ENCODE measurements around the gene RNF130.

Gene RNF130

DNA sequence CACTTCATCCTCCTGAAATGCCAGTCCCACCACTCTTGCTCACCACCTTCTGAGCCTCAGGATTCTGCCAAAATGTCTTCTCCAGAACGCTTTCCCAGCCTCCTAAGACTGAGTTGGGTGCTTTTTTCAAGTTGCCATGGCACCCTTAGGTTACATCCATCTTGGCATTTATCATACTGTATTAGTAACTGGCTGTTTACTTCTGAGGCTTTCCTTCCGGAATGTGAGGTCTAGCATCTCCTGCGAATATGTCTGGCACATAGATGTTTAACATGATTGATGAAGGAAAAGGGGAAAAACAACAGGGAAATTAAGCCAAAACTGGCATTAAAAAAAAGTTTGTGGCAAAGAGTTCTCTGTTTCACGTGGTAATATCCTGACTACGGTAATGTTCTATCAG is 24.9 kb downstream of the RNF130 start:
- peaks cover 94% of the 10 kb centered on the region for H4K20me1 ChIP-seq
- H3K27ac ChIP-seq: no peak overlapping the region
- TF ChIP-seq Cebpa-rat (IDR thresholded peaks at IDR 0.05): no peak

DNA sequence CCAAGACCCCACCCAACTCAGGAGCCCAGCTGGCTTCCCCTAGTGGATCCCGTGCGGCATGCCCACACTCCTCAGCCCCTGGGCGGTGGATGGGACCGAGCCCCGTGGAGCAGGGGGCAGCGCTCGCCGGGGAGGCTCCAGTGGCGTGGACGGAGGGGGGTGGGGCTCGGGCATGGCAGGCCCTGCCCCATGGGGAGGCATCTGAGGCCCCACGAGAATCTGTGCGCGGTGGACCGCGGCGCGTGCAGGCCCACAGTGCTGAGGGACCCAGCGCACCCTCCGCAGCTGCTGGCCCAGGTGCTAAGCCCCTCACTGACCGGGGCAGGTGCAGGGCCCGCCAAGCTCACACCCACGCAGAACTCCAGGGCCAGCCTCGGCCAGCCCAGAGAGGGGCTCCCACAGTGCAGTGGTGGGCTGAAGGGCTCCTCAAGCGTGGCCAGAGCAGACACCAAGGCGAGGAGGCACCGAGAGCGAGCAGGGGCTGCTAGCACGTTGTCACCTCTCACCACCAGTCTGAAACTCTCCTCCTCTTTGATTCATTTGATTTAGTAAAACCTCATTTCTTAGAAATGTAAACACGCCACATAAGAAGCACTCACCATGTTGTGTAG is 25.6 kb downstream of the RNF130 start:
- Histone ChIP-seq H4K20me1 (peaks cover 94% of the 10 kb centered on the region), H3K9me3 (peaks cover 42% of the 10 kb centered on the region)

More for the DNA sequence above, 24.9 kb downstream of the RNF130 start:
- H3K36me3 ChIP-seq: peaks cover 69% of the 10 kb centered on the region
- peaks cover 20% of the 10 kb centered on the region for H3K4me1 ChIP-seq
- peak overlapping the region; percentile 15; the same call in 1 of the 2 replicates for H3K4me3 ChIP-seq
- peaks cover 42% of the 10 kb centered on the region for H3K9me3 ChIP-seq
- H3K27me3 ChIP-seq: no peaks in the 10 kb centered on the region
- H3K4me2 ChIP-seq: no peak overlapping the region
- H3K9ac ChIP-seq: no peak overlapping the region

DNA sequence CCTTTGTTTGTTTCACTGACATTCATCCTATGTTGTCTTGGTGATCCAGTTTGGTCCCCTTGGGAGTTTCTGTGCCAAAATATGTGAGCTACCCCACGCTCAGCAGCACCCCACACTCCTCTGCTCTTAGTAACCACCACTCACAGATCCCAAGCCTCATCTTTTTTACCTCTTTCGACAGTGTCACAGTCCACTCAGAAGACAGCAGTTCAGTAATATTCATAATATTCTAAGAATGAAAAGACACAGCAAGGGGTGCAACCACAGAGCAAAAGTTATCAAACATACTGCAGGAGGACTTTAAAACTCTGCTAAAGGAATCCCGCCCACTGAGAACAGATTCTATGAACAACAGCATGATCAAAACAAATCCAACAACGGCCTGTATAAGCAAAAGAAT is 28.2 kb downstream of the RNF130 start:
- peaks cover 52% of the 10 kb centered on the region for H3K9me3 ChIP-seq
- peaks cover 78% of the 10 kb centered on the region for H4K20me1 ChIP-seq
- peaks cover 89% of the 10 kb centered on the region for H3K36me3 ChIP-seq
- no peaks in the 10 kb centered on the region for H3K4me1 ChIP-seq
- no peaks in the 10 kb centered on the region for H3K27me3 ChIP-seq
- no peak for TF ChIP-seq Cebpa-rat (IDR thresholded peaks at IDR 0.05)
- H3K27ac ChIP-seq: no peak overlapping the region
- H3K9ac ChIP-seq: no peak overlapping the region
- no peak overlapping the region for H3K4me3 ChIP-seq
- no peak overlapping the region for H3K4me2 ChIP-seq

More for the DNA sequence above, 25.6 kb downstream of the RNF130 start:
- no peak for TF ChIP-seq Cebpa-rat (IDR thresholded peaks at IDR 0.05)
- peaks cover 20% of the 10 kb centered on the region for H3K4me1 ChIP-seq
- no peak overlapping the region for H3K9ac ChIP-seq
- H3K27ac ChIP-seq: no peak overlapping the region
- H3K36me3 ChIP-seq: peaks cover 71% of the 10 kb centered on the region
- H3K27me3 ChIP-seq: no peaks in the 10 kb centered on the region
- H3K4me3 ChIP-seq: peak overlapping the region; percentile 15; the same call in 1 of the 2 replicates
- H3K4me2 ChIP-seq: no peak overlapping the region

DNA sequence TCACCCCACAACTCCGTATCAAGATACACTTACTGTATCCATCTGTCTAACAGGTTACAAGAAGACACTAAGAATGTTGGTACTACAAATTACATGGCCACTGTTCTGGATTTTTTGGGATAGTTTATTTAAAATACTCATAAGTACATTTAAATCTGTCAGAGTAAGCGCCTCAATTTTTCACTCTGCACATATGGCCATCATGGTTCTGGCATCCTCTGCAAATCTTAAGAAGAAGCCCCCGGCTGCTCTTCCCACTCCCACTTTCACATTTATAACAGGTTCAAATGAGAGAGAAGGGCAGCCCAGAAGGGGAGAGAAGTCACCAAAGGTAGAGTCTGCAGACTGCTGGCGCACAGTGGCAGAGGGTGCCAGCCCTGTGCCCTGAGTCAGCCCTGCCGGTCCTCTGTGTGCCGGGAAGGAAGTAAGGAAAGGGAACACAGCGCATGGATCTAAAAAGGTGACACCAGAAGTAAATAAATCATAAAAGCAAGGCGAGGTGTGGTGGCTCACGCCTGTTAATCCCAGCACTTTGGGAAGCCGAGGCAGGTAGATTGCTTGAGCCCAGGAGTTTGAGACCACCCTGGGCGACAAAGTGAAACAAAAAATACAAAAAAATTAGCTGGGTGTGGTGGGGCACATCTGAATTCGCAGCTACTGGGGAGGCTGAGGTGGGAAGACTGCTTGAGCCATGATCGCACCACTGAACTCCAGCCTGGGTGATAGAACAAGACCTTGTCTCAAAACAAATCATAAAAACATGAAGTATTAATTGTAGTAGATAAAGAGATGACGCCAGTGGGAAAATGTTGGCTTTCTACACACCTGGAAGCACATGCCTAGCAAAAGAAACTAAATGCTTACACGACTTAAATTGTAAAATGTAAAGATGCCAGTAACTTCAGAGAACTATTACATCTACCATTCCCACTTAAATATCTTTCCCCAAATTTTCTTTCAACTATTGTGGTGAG is 30.0 kb downstream of the RNF130 start:
- TF ChIP-seq Cebpa-rat (IDR thresholded peaks at IDR 0.05): no peak
- H3K4me1 ChIP-seq: no peaks in the 10 kb centered on the region
- H3K4me2 ChIP-seq: no peak overlapping the region
- no peak overlapping the region for H3K4me3 ChIP-seq
- peaks cover 63% of the 10 kb centered on the region for H4K20me1 ChIP-seq
- no peak overlapping the region for H3K27ac ChIP-seq
- no peaks in the 10 kb centered on the region for H3K27me3 ChIP-seq
- peaks cover 89% of the 10 kb centered on the region for H3K36me3 ChIP-seq
- no peak overlapping the region for H3K9ac ChIP-seq
- peaks cover 52% of the 10 kb centered on the region for H3K9me3 ChIP-seq

DNA sequence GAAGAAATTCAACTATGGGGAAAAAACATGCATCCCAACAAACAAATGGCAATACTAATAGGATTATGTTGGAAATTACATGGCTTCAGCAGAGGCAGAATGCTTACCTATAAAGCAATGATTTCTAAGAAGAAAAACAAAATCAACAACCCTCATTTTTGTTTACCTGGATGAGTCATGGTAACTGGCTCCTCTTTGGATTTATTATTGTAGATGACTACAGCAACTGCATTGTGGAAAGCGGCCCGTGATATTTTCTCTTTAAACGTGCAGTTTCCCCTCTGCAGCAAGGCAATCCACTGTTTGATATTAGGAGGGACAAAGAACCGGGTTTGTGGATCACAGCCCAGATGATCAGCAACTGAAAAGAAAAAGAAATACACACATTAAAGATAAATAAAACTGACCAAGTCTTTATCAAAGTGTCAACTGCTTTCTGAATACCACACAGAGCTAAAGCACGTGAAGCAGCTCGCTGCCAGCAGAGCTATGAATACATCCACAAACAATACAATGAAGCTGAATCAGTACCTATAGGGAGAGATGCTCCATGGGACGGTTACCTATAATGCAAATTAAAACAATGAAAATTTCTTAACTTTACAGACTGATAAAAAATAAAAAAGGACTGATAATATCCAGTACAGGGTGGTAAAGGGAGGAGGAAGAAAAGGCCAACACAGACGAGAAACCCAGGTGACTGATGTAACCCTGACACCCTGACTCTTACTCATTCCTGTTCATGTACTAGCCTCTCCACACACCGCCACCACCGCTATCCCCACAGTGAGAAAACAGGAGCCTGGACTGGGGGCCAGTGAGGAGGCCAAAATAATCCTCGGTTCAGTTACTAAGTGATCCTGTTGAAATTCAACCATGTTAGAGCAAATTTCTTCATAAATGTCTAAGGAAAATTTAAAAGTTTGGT is 31.0 kb downstream of the RNF130 start:
- Histone ChIP-seq H3K27ac (no peak overlapping the region), H4K20me1 (peaks cover 53% of the 10 kb centered on the region), H3K4me1 (no peaks in the 10 kb centered on the region), H3K4me2 (no peak overlapping the region), H3K27me3 (no peaks in the 10 kb centered on the region), H3K36me3 (peaks cover 89% of the 10 kb centered on the region), H3K9me3 (peaks cover 52% of the 10 kb centered on the region), H3K9ac (no peak overlapping the region), H3K4me3 (no peak overlapping the region)
- TF ChIP-seq Cebpa-rat (IDR thresholded peaks at IDR 0.05): no peak

DNA sequence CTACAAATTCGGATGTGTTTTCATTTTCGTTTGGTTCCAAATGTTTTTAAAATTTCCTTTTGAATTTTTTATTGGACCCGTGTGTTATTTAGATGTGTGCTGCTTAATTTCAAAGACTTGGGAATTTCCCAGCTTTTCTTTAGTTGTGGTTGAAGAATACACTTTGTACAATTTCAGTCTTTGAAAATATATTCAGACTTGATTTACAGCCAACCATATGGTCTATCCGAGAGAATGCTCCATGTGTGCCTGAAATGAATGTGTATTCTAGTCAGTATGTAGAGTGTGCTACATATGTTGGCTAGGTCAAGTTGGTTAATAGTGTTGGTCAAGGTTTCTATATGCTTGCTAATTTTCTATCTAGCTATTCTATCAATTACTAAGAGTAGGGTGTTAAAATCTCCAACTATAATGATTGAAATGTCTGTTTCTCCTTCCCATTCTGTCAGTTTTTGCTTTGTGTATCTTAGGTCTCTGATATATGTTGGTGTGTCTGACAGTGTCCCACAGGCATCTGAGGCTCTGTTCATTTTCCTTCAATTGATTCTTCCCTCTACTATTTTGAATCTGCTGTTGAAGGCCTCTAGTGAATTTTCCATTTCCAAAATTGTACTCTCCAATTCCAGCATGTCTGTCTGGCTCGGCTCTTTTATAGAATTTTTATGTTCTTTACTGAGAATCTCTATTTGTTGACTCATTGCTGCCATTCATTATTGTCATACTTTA is 36.2 kb downstream of the RNF130 start:
- Histone ChIP-seq H3K27ac (no peak overlapping the region), H3K9me3 (peaks cover 77% of the 10 kb centered on the region), H3K4me1 (no peaks in the 10 kb centered on the region), H3K4me2 (no peak overlapping the region), H3K27me3 (no peaks in the 10 kb centered on the region), H3K36me3 (peaks cover 97% of the 10 kb centered on the region), H4K20me1 (peaks cover 3% of the 10 kb centered on the region), H3K4me3 (0 out of 2 replicates have a peak overlapping the region, but pooled peaks have one; percentile 6), H3K9ac (no peak overlapping the region)
- no peak for TF ChIP-seq Cebpa-rat (IDR thresholded peaks at IDR 0.05)

DNA sequence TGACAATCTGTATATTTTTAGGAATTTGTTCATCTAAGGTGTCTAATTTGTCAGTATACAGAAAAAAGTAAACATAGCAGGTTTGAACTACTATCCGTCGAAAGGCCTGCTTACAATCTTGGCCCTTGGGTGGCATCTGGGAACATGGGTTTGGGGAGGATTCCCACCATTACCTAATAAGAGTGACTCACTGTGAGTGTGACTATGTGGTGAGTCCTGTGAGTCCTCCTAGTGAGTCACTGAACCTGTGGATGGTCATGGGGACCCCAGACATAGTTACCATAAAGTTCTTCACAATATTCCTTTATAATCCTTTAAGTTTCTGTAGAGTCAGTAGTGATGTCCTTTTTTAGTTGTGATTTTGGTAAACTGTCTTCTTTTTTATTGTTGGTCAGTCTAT is 37.0 kb downstream of the RNF130 start:
- no peaks in the 10 kb centered on the region for H3K4me1 ChIP-seq
- H3K9me3 ChIP-seq: peaks cover 73% of the 10 kb centered on the region
- no peaks in the 10 kb centered on the region for H4K20me1 ChIP-seq
- H3K9ac ChIP-seq: no peak overlapping the region
- H3K36me3 ChIP-seq: peaks cover 96% of the 10 kb centered on the region
- no peak overlapping the region for H3K4me3 ChIP-seq
- H3K27me3 ChIP-seq: no peaks in the 10 kb centered on the region
- no peak for TF ChIP-seq Cebpa-rat (IDR thresholded peaks at IDR 0.05)
- no peak overlapping the region for H3K27ac ChIP-seq
- H3K4me2 ChIP-seq: no peak overlapping the region

DNA sequence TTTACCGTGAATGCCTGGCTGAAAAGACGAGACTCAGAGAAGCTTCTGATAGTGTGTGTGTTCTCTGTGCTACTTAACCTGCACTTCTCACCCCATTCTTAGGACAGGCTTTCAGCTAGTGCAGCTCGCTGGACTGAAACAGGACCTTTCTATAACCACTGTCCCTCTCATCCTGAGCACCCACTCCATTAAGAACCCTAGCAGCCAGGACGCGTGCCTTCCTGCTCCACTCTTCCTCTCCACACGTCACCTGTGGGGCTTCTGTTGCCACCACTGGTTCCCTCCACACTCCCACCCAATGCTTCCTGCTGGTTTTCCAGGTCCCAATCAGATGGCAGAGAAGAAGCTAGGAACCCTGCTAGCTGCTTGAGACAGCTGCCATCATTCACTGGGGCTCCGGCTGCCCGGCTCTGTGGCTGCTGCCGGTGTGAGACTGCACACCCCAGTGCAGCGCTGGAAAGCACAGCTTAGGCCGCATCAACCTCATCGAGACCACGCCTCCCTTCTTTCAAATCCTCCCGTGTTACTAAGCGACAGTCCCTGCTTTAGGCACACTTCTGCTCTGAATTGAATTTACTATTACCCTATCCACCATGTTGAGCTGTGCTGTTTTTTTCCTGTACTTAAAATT is 44.0 kb downstream of the RNF130 start:
- Histone ChIP-seq H3K4me3 (no peak overlapping the region), H3K4me1 (no peaks in the 10 kb centered on the region), H3K9me3 (peaks cover 22% of the 10 kb centered on the region), H3K27ac (0 out of 2 replicates have a peak overlapping the region, but pooled peaks have one; percentile 18), H3K27me3 (no peaks in the 10 kb centered on the region), H3K9ac (no peak overlapping the region), H3K36me3 (peaks cover 84% of the 10 kb centered on the region), H3K4me2 (no peak overlapping the region), H4K20me1 (peaks cover 38% of the 10 kb centered on the region)
- no peak for TF ChIP-seq Cebpa-rat (IDR thresholded peaks at IDR 0.05)

Measured in BLaER1 (cell line).